BE2C (cell line): ENCODE results near the gene XRCC4.

Experiments used
- DNase-seq: peaks from one replicate; pipeline ENCODE4 v3.0.0-alpha.2; 2020
- H3K27me3 ChIP-seq: fragments of 250-450 bp; sonication (Bioruptor Pico); 2 replicates; pipeline ENCODE4 v1.5.1; 2020; ENCODE audit warnings: mild to moderate bottlenecking
- H3K36me3 ChIP-seq: fragments of 250-450 bp; sonication (Bioruptor Pico); 2 replicates; pipeline ENCODE4 v1.5.1; 2020; ENCODE audit warnings: mild to moderate bottlenecking
- H3K4me1 ChIP-seq: fragments of 250-450 bp; sonication (Bioruptor Pico); 2 replicates; pipeline ENCODE4 v1.5.1; 2020
- H3K4me3 ChIP-seq: 2 replicates; pipeline ENCODE4 v1.5.1; 2011; ENCODE audit warnings: low read depth, low read length
- H3K9me3 ChIP-seq: fragments of 250-450 bp; sonication (Bioruptor Pico); 2 replicates; pipeline ENCODE4 v1.5.1; 2020
- TF ChIP-seq, protein P1 (sequence below): IDR thresholded peaks from 2 replicates; pipeline ENCODE4 v1.5.1; 2012; ENCODE audit warnings: mild to moderate bottlenecking, low read depth, low read length

XRCC4 gene

DNA sequence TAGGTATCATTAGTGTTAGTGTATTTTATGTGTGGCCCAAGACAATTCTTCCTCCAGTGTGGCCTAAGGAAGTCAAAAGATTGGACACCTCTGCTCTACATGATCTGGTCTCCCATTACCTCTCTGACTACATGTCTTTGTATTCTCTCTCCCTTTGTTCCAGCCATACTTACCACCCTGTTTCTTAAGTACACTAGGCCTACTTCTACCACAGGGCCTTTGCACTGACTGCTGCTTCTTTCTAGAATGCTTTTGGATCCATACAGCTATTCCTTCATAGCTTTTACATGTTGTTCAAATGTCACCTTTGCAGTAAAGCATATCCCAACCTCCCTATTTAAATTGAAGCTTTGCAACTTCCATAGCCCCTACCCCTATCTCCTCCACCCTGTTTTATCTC is 5.4 kb downstream of the XRCC4 start:
- Histone ChIP-seq H3K36me3 (no peaks in the 10 kb centered on the region), H3K4me3 (no peak overlapping the region), H3K9me3 (no peaks in the 10 kb centered on the region), H3K4me1 (no peaks in the 10 kb centered on the region), H3K27me3 (no peaks in the 10 kb centered on the region)
- no peak for DNase-seq
- TF ChIP-seq, protein P1, sequence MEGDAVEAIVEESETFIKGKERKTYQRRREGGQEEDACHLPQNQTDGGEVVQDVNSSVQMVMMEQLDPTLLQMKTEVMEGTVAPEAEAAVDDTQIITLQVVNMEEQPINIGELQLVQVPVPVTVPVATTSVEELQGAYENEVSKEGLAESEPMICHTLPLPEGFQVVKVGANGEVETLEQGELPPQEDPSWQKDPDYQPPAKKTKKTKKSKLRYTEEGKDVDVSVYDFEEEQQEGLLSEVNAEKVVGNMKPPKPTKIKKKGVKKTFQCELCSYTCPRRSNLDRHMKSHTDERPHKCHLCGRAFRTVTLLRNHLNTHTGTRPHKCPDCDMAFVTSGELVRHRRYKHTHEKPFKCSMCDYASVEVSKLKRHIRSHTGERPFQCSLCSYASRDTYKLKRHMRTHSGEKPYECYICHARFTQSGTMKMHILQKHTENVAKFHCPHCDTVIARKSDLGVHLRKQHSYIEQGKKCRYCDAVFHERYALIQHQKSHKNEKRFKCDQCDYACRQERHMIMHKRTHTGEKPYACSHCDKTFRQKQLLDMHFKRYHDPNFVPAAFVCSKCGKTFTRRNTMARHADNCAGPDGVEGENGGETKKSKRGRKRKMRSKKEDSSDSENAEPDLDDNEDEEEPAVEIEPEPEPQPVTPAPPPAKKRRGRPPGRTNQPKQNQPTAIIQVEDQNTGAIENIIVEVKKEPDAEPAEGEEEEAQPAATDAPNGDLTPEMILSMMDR: no peak

DNA sequence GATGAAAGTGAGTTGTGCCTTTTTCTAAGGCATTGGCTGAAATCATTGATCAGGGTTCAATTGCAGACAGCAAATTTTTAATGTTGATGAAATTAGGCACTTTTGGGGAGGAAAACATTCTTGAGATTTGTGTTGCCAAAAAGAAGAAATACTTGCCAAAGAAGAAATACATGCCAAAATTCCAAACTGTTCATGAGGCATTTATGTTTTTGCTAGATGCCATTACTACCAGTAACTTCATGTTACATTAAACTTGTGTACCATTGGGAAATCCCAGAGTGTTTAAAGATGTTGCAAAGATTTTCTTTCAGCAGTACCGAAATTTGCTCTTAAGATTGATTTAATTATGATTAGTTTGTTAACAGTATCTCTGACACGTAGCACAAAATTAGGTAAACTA is 7.0 kb downstream of the XRCC4 start:
- no peak for DNase-seq
- Histone ChIP-seq H3K9me3 (no peaks in the 10 kb centered on the region), H3K4me1 (no peaks in the 10 kb centered on the region), H3K27me3 (no peaks in the 10 kb centered on the region), H3K36me3 (no peaks in the 10 kb centered on the region), H3K4me3 (no peak overlapping the region)
- TF ChIP-seq, protein P1: no peak

DNA sequence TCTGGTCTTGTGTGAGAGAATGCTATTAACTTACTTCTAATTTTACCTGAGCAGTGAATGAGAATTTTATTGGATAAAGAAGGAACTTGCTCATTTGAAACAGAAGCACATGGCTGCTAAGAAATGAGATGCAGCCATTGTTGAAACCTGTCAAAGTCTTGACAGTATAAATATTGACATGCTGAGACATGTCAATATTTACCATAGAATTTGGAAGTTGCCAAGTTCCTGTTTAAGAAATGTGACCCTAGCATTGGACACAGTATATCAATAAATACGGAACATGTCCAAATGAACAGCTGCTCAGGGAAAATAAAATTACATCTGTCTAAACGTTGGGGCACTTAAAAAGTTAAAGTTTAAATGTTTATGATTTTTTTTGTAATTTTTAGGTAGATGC is 7.8 kb downstream of the XRCC4 start:
- TF ChIP-seq, protein P1: no peak
- no peaks in the 10 kb centered on the region for H3K27me3 ChIP-seq
- H3K4me3 ChIP-seq: no peak overlapping the region
- no peak for DNase-seq
- H3K4me1 ChIP-seq: no peaks in the 10 kb centered on the region
- H3K9me3 ChIP-seq: no peaks in the 10 kb centered on the region
- no peaks in the 10 kb centered on the region; the same call in 1 of the 2 replicates for H3K36me3 ChIP-seq

DNA sequence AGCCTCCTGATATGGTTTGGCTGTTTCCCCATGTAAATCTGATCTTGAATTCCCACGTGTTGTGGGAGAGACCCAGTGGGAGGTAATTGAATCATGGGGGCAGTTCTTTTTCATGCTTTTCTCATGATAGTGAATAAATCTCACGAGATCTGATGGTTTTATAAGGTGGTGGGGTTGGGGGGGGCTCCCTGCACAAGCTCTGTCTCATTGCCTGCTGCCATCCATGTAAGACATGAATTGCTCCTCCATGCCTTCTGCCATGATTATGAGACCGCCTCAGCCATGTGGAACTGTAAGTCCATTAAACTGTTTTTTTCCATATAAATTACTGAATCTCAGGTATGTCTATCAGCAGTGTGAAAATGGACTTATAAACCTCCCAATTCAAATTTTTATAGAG is 12.8 kb downstream of the XRCC4 start:
- Histone ChIP-seq H3K4me1 (no peaks in the 10 kb centered on the region), H3K4me3 (no peak overlapping the region), H3K36me3 (no peaks in the 10 kb centered on the region; the same call in 1 of the 2 replicates), H3K9me3 (no peaks in the 10 kb centered on the region; the same call in none of the 2 replicates), H3K27me3 (no peaks in the 10 kb centered on the region)
- DNase-seq: no peak
- TF ChIP-seq, protein P1: no peak

DNA sequence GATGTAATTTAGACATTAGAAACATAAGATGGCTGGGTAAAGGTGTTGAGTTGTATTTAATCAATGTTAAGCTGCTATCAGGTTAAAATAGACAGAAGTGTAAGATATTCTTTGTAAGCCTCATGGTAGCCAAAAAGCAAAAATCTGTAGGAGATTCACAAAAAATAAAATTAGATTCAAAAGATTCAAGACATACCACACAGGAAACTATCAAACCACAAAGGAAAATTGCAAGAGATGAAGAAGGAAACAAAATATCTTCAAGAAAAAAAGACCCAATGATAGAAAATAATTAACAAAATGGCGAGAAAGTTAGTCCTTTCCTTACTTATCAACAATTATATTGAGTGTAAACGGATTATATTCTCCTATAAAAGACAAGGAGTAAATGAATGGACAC is 15.3 kb downstream of the XRCC4 start:
- no peak for DNase-seq
- Histone ChIP-seq H3K27me3 (no peaks in the 10 kb centered on the region), H3K4me3 (no peak overlapping the region), H3K4me1 (peaks cover 2% of the 10 kb centered on the region; the same call in 1 of the 2 replicates), H3K9me3 (no peaks in the 10 kb centered on the region; the same call in none of the 2 replicates), H3K36me3 (no peaks in the 10 kb centered on the region; the same call in 1 of the 2 replicates)
- TF ChIP-seq, protein P1: no peak

DNA sequence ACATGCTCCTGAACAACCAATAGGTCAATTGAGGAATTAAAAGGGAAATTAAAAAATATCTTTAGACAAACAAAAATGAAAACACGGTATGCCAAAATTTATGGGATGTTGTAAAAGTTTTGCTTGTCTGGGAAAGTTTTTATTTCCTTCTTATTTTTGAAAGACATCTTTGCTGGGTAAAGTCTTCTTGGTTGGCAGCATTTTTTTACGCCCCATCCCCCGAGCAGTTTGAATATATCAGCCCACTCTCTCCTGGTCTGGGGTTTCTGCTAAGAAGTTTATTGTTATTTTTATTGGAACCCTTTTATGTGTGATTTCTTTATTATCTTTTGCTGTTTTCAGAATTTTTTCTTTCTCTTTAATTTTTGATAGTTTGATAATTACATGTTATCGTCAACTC is 16.3 kb downstream of the XRCC4 start:
- TF ChIP-seq, protein P1: no peak
- H3K4me3 ChIP-seq: no peak overlapping the region
- no peaks in the 10 kb centered on the region for H3K27me3 ChIP-seq
- DNase-seq: no peak
- peaks cover 4% of the 10 kb centered on the region; the same call in 1 of the 2 replicates for H3K4me1 ChIP-seq
- no peaks in the 10 kb centered on the region; the same call in none of the 2 replicates for H3K9me3 ChIP-seq
- no peaks in the 10 kb centered on the region; the same call in 1 of the 2 replicates for H3K36me3 ChIP-seq
